AG04450 (cell line): Measurements from ENCODE around the gene KRT86. TPM values are rescaled to one million over a fixed set of nuclear protein-coding genes. Genes with fewer than 3 reads are reported as not detected.
A peak's percentile ranks its signal among the peaks of the same experiment; 100 is the strongest.

Source experiments
- CTCF ChIA-PET: fragments of 300-600, 350-600 bp; formaldehyde crosslinking; extraction: SDS; loops from one replicate; lab custom pipeline; 2022; ENCODE audit warnings: antibody characterized with exemption, inconsistent platforms; lab: Charles Lee
- POLR2A ChIA-PET: fragments of 350-600 bp; formaldehyde crosslinking; extraction: SDS; loops from one replicate; lab custom pipeline; 2021; ENCODE audit warnings: antibody characterized with exemption, inconsistent platforms; lab: Yijun Ruan, JAX
- DNase-seq: peaks from one replicate; pipeline ENCODE4 v3.0.0-alpha.2; 2011; ENCODE audit warnings: low read depth, low spot score
- H3K27ac ChIP-seq: one replicate; pipeline ENCODE4 v1.5.1; 2012; ENCODE audit warnings: low read depth, low read length, control low read depth
- H3K27me3 ChIP-seq: one replicate; pipeline ENCODE4 v1.6.0; 2012; ENCODE audit warnings: low read length; ENCODE audit not compliant: control insufficient read depth, insufficient read depth
- H3K4me3 ChIP-seq: 2 replicates; pipeline ENCODE4 v1.5.1; 2011; ENCODE audit warnings: mild to moderate bottlenecking, low read depth, low read length, control low read depth
- H3K9me3 ChIP-seq: 2 replicates; pipeline ENCODE4 v1.5.1; 2012; ENCODE audit warnings: low read length; ENCODE audit not compliant: control insufficient read depth, insufficient read depth
- polyA plus RNA-seq: library from polyadenylated mRNA; depleted of rRNA; stranded (reverse); fragments of >200 nt; gene quantifications from 2 replicates; pipeline ENCODE4 v1.2.3, GENCODE V29; 2011
- TF ChIP-seq, protein P1 (sequence below): IDR thresholded peaks from 2 replicates; pipeline ENCODE4 v1.5.1; 2011; ENCODE audit warnings: low read depth, low read length, control low read depth, inconsistent platforms

The KRT86 gene
- polyA plus RNA-seq, 1 experiment, result 0.04 TPM

DNA sequence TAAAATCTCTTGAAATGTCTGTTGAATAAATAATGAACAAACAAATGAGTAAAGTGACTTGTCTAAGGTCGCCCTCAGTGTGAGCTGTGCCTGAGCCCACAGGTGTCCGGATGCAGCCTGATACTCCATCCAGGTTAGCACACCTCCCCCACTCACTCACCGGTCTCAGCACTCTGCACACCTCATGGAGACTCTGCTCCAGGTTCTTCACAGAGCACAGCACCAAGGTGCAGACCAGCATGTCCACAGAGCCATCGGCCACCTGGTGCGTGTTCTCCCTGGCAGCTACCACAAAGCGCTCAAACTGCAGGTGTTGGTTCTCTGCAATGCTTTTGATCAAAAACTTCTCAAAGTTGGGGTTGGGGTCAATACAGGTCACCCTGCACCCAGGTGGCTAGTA is 45.5 kb upstream of the KRT86 start:
- Histone ChIP-seq H3K9me3 (no peaks in the 10 kb centered on the region; the same call in 1 of the 2 replicates), H3K27me3 (no peaks in the 10 kb centered on the region), H3K27ac (no peak overlapping the region), H3K4me3 (no peak overlapping the region)
- ChIA-PET CTCF (interaction anchor here (1.3 kb wide), 1 partner anchor 50 kb away, joined by 6 read pairs; no protein-coding TSS in a partner anchor), POLR2A (no interaction called here)
- TF ChIP-seq, protein P1, sequence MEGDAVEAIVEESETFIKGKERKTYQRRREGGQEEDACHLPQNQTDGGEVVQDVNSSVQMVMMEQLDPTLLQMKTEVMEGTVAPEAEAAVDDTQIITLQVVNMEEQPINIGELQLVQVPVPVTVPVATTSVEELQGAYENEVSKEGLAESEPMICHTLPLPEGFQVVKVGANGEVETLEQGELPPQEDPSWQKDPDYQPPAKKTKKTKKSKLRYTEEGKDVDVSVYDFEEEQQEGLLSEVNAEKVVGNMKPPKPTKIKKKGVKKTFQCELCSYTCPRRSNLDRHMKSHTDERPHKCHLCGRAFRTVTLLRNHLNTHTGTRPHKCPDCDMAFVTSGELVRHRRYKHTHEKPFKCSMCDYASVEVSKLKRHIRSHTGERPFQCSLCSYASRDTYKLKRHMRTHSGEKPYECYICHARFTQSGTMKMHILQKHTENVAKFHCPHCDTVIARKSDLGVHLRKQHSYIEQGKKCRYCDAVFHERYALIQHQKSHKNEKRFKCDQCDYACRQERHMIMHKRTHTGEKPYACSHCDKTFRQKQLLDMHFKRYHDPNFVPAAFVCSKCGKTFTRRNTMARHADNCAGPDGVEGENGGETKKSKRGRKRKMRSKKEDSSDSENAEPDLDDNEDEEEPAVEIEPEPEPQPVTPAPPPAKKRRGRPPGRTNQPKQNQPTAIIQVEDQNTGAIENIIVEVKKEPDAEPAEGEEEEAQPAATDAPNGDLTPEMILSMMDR, result no peak
- no peak for DNase-seq

DNA sequence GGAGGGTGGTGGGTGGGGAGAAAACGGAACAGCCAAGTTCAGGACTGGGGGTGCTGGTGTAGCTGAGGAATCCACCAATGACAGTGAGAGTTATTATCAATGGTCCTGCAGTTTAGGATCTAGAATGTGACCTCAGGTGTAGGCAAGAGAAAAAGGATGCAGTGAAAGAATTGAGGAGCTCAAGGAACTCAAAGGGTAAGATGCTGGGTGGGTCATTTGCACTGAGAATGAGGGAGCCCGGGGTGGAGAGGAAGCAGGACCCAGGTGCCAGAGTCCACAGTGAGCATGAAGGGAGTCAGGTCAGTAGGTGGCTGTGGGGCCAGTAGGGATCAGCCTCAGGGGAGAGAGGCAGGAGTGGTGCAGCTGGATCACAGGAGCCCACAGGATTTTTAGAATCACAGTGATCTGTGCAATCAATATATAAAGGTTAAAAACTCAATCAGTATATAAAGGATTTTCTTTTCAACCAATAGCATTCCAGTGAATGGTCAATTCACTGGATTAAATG is 44.6 kb upstream of the KRT86 start:
- no peak for DNase-seq
- Histone ChIP-seq H3K9me3 (no peaks in the 10 kb centered on the region; the same call in 1 of the 2 replicates), H3K27ac (no peak overlapping the region), H3K4me3 (no peak overlapping the region), H3K27me3 (no peaks in the 10 kb centered on the region)
- CTCF ChIA-PET, result interaction anchor here (0.8 to 1.9 kb wide), 3 partner anchors 9 to 98 kb away, joined by 3 to 6 read pairs (median 6); no protein-coding TSS in a partner anchor
- POLR2A ChIA-PET, result interaction anchor here (0.6 to 0.9 kb wide), 2 partner anchors 14 to 426 kb away, joined by 3 to 4 read pairs; no protein-coding TSS in a partner anchor
- TF ChIP-seq, protein P1, result no peak

DNA sequence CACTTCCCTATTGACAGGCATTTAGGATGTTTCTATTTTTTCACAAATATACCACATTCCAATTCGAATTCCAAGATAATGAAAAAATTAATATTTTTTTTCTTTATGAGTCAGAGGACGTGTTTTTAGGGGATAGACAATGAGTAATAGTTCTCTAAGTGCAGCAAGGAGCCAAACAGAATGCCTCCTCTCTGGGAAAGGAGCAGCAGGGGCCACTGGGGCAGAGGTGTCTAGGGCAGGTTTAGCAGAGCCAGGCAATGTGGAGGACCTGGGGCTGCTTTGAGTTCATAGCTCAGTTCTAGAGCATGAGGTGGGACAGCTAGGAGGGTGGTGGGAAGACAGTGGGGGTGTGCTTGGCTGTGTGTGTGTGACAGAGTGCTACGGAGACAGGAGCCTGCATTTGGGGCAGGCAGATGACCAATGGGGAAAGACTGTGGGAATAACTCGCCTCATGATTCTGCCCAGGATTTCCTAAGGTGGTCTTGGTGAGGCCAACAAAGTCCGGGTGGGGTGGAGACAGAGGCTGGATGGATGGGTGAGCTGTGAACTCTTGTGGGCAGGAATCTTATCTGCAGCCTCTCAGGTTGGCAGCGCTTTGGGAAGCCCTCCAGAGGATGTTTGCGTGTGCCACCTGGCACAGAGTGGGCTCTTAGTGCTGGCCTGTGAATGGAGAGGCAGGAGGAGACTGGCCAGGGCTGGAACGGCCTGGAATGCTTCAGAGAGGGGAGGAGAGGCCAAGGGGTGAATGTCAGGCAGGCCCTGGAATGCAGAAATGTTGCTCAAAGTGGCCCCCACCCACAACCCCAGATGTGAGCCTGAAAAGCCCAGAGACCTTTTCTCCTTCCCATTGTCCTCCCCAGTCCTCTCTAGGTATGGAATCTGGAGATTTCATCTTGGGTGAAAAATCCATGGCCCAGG is 43.8 kb upstream of the KRT86 start:
- CTCF ChIA-PET, result interaction anchor here (0.8 to 1.9 kb wide), 4 partner anchors 9 to 97 kb away, joined by 3 to 6 read pairs (median 4); no protein-coding TSS in a partner anchor
- POLR2A ChIA-PET, result interaction anchor here (0.9 kb wide), 1 partner anchor 14 kb away, joined by 3 read pairs; no protein-coding TSS in a partner anchor
- DNase-seq, result no peak
- H3K4me3 ChIP-seq, result no peak overlapping the region
- no peaks in the 10 kb centered on the region; the same call in 1 of the 2 replicates for H3K9me3 ChIP-seq
- no peaks in the 10 kb centered on the region for H3K27me3 ChIP-seq
- TF ChIP-seq, protein P1, result no peak
- H3K27ac ChIP-seq, result peak overlapping the region; percentile 39

DNA sequence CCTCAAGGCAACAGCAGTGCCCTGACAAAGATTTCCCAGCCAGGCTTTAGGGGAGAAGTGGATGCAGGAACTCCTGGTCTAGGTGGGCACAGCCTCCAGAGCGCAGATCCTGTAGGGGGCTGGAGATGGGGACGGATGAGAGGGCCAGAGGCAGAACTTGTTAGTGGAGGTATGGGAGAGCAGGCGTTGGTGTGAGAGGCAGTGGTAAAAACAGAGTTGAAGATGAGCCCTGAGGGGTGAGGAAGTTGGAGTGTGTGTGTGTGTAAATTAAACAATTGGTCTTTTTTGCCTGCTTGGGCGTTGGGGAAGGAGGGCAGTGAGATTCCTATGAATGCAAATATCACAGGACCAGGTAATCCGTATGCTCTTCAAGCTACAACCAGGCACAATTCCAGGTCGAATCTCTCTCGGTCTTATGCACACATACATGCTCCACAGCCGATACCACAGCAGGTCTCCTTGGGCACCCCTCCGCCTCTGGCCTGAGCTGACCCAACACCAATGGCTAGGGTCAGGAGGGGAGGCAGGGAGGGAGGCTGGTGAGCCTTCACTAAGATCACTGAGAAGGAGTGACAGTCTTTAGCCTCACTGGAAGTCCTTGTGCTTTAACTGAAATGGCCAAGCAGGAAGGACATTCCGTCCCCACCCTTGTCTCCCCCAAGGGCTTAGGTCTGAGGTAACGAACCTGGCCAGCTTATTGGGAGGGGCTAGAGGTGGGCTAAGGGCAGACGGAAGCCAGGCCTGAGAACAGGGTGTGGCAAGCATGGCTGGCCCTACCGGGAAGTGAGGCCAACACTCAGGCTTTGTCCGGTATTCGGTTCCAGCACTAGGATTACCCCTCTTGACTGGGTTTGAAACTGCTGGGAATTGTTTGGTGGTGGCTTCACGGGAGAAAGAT is 42.9 kb upstream of the KRT86 start:
- Histone ChIP-seq H3K4me3 (no peak overlapping the region), H3K9me3 (no peaks in the 10 kb centered on the region; the same call in 1 of the 2 replicates), H3K27ac (no peak overlapping the region), H3K27me3 (no peaks in the 10 kb centered on the region)
- ChIA-PET POLR2A (no interaction called here), CTCF (interaction anchor here (0.8 to 1.9 kb wide), 3 partner anchors 17 to 96 kb away, joined by 3 to 6 read pairs (median 6); no protein-coding TSS in a partner anchor)
- DNase-seq, result no peak
- TF ChIP-seq, protein P1, result no peak
